Panc1 (cell line): ENCODE data around the gene LRATD1. TPM values are rescaled to one million over a fixed set of nuclear protein-coding genes. Genes with fewer than 3 reads are reported as not detected.

Source experiments
- ATAC-seq: fragments of 200-7000 bp; cut with Tn5 transposase; 2 replicates; pipeline ENCODE4 v1.9.1; 2020; ENCODE audit warnings: mild to moderate bottlenecking, moderate library complexity
- BruUV-seq: library from RNA; stranded (reverse); fragments of 400-500 nt; replicated peaks from 2 replicates; lab custom pipeline; 2021; lab: Mats Ljungman, UMichigan
- CTCF ChIA-PET: fragments of 300-600 bp; sonication (Branson Sonifier 250); formaldehyde crosslinking; loops from one replicate; lab custom pipeline; 2022; ENCODE audit warnings: antibody characterized with exemption; lab: Charles Lee
- POLR2A ChIA-PET: fragments of 300-600 bp; sonication (Branson Sonifier 250); formaldehyde crosslinking; loops from one replicate; lab custom pipeline; 2022; ENCODE audit warnings: antibody characterized with exemption; lab: Charles Lee
- DNase-seq: peaks from one replicate; pipeline ENCODE4 v3.0.0-alpha.2; 2010; ENCODE audit warnings: low read depth, low spot score
- H3K27ac ChIP-seq: 2 replicates; pipeline ENCODE4 v1.5.1; 2011; ENCODE audit warnings: mild to moderate bottlenecking, low read length, inconsistent platforms
- H3K27me3 ChIP-seq: fragments of 200-500 bp; sonication (Bioruptor generic); 2 replicates; pipeline ENCODE4 v1.6.0; 2014; ENCODE audit warnings: low read length, inconsistent platforms; ENCODE audit not compliant: control insufficient read depth, insufficient read depth
- H3K36me3 ChIP-seq: fragments of 200-500 bp; sonication (Bioruptor generic); 2 replicates; pipeline ENCODE4 v1.5.1; 2014; ENCODE audit warnings: inconsistent platforms, mild to moderate bottlenecking, low read length, moderate library complexity; ENCODE audit not compliant: control insufficient read depth, insufficient read depth
- H3K4me1 ChIP-seq: 2 replicates; pipeline ENCODE4 v1.5.1; 2011; ENCODE audit warnings: inconsistent platforms, mild to moderate bottlenecking, low read length, moderate library complexity; ENCODE audit not compliant: control insufficient read depth, insufficient read depth
- H3K4me3 ChIP-seq, 2 experiments: 2 replicates each; pipeline ENCODE4 v1.5.1; 2011 to 2012; ENCODE audit warnings: low read depth in 2 of 2, low read length in 2 of 2, mild to moderate bottlenecking in 2 of 2, inconsistent platforms in 1 of 2, moderate library complexity in 1 of 2
- H3K9me3 ChIP-seq: fragments of 200-500 bp; sonication (Bioruptor generic); 2 replicates; pipeline ENCODE4 v1.5.1; 2014; ENCODE audit warnings: low read depth, mild to moderate bottlenecking, inconsistent platforms, low read length, moderate library complexity; ENCODE audit not compliant: control insufficient read depth, insufficient read depth
- POLR2AphosphoS5 ChIP-seq: IDR thresholded peaks from 2 replicates; pipeline ENCODE4 v1.6.1; 2012; ENCODE audit warnings: mild to moderate bottlenecking, low read depth, low read length, moderate library complexity
- SIN3A ChIP-seq: IDR thresholded peaks from 2 replicates; pipeline ENCODE4 v1.6.1; 2012; ENCODE audit warnings: low read depth, mild to moderate bottlenecking, low read length, moderate library complexity, borderline replicate concordance; ENCODE audit not compliant: insufficient read depth
- TCF7L2 ChIP-seq: IDR thresholded peaks from 2 replicates; pipeline ENCODE4 v1.6.1; 2011; ENCODE audit warnings: mild to moderate bottlenecking, low read depth, low read length, inconsistent platforms
- in situ Hi-C: cut with HindIII; loops from 2 replicates; pipeline ENCODE4 v1.10.0; 2016; ENCODE audit warnings: low sequenced_read_pairs, low pct_unique_long_range_greater_than_20kb
- intact Hi-C: fragments of 100-400 bp; cut with micrococcal nuclease; formaldehyde crosslinking; loops from one replicate; pipeline ENCODE4 v1.10.0; 2022; ENCODE audit not compliant: unreplicated experiment
- total RNA-seq: library from RNA; stranded (reverse); gene quantifications from one replicate; pipeline ENCODE4 v1.2.1, GENCODE V29; 2021; ENCODE audit not compliant: unreplicated experiment
- TF ChIP-seq, protein P1 (sequence below), 2 experiments: IDR thresholded peaks; 2 replicates each; pipeline ENCODE4 v1.6.1; 2011 to 2012; ENCODE audit warnings: low read depth in 2 of 2, control low read depth in 1 of 2, low read length in 1 of 2, mild to moderate bottlenecking in 1 of 2, moderate library complexity in 1 of 2; ENCODE audit not compliant: insufficient read depth in 1 of 2
- TF ChIP-seq, protein P2 (sequence below): fragments of 450-650 bp; IDR thresholded peaks from 2 replicates; pipeline ENCODE4 v1.5.1; 2017; ENCODE audit warnings: mild to moderate bottlenecking

The LRATD1 gene
- total RNA-seq, 1 experiment from 2014 or later = 0.05 TPM

DNA sequence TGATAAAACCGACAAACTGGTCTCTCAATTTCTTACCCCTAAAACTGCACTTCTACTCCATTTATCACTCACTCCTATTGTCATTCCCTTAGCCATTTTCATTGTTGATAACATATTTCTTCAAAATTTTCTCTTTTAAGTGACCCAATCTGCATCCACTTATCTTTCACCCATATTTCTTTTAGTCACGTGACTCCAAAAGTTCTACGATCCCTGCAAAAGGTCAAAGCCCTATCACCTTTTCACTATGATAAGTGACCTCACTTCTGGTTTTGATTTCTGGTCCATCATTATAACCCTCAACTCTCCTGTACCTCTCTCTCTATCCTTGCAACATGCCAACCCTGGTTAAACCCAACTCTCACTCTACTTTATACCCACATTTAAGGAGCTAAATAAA lies 49.1 kb downstream of the LRATD1 start:
- CTCF ChIA-PET = no interaction called here
- H3K27ac ChIP-seq = no peak overlapping the region
- H3K4me1 ChIP-seq = no peaks in the 10 kb centered on the region
- ATAC-seq (no peak), DNase-seq (no peak)
- POLR2A ChIA-PET = no interaction called here
- H3K36me3 ChIP-seq = no peaks in the 10 kb centered on the region
- in situ Hi-C loops (no loop called here), intact Hi-C loops (no loop called here)
- TF ChIP-seq TCF7L2 (no peak), POLR2AphosphoS5 (no peak), SIN3A (no peak)
- TF ChIP-seq, protein P1, sequence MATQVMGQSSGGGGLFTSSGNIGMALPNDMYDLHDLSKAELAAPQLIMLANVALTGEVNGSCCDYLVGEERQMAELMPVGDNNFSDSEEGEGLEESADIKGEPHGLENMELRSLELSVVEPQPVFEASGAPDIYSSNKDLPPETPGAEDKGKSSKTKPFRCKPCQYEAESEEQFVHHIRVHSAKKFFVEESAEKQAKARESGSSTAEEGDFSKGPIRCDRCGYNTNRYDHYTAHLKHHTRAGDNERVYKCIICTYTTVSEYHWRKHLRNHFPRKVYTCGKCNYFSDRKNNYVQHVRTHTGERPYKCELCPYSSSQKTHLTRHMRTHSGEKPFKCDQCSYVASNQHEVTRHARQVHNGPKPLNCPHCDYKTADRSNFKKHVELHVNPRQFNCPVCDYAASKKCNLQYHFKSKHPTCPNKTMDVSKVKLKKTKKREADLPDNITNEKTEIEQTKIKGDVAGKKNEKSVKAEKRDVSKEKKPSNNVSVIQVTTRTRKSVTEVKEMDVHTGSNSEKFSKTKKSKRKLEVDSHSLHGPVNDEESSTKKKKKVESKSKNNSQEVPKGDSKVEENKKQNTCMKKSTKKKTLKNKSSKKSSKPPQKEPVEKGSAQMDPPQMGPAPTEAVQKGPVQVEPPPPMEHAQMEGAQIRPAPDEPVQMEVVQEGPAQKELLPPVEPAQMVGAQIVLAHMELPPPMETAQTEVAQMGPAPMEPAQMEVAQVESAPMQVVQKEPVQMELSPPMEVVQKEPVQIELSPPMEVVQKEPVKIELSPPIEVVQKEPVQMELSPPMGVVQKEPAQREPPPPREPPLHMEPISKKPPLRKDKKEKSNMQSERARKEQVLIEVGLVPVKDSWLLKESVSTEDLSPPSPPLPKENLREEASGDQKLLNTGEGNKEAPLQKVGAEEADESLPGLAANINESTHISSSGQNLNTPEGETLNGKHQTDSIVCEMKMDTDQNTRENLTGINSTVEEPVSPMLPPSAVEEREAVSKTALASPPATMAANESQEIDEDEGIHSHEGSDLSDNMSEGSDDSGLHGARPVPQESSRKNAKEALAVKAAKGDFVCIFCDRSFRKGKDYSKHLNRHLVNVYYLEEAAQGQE (IDR thresholded peaks at IDR 0.05; ENCODE audit: insufficient read depth in 1 of 2, low read depth in 2 of 2, low read length in 1 of 2) = no peak
- TF ChIP-seq, protein P2, sequence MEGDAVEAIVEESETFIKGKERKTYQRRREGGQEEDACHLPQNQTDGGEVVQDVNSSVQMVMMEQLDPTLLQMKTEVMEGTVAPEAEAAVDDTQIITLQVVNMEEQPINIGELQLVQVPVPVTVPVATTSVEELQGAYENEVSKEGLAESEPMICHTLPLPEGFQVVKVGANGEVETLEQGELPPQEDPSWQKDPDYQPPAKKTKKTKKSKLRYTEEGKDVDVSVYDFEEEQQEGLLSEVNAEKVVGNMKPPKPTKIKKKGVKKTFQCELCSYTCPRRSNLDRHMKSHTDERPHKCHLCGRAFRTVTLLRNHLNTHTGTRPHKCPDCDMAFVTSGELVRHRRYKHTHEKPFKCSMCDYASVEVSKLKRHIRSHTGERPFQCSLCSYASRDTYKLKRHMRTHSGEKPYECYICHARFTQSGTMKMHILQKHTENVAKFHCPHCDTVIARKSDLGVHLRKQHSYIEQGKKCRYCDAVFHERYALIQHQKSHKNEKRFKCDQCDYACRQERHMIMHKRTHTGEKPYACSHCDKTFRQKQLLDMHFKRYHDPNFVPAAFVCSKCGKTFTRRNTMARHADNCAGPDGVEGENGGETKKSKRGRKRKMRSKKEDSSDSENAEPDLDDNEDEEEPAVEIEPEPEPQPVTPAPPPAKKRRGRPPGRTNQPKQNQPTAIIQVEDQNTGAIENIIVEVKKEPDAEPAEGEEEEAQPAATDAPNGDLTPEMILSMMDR = no peak
- BruUV-seq = no TSS peak
- no peak overlapping the region for H3K4me3 ChIP-seq
- H3K9me3 ChIP-seq = no peaks in the 10 kb centered on the region
- no peaks in the 10 kb centered on the region for H3K27me3 ChIP-seq
